Measurements from ENCODE around the gene ZNF778.
A peak's percentile ranks its signal among the peaks of the same experiment; 100 is the strongest.

ZNF778 gene

DNA sequence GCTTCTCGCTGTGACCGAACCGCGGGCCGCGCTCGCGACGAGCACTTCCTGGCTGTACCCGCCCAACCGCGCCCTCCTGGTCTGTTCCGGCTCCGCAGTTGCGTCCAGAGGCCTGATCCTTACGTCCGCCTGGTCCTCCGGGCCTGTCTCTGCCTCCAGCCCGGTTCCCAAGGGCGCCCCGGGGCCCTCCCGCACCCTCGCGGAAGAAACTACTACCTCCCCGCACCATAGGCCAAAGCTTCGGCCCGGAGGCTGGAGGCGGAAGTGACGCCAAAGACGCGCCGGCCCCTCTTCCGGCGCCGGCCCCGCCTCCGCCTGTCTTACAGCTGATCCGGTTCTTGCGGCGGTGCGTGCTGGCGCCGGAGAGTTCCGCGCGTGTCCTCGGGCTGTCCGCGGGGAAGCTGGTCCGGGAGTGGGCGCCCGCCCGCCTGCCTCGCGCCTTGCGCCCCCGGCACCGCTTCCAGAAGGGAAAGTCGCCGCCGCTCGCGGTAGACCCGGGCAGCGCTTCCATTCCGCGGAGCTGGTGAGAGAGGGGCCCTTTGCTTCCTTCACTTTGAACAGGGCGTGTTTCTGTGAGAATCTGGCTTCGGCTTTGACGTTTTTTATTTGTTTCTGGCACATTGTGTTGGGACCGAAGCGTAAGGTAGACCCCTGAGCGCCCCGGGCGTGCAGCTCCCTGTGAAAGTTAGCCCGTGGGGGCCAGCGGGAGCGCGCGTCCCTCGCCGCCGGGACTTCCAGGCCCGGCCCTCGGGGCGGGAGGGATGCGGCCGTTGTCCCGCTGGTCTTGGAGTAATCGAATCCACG lies at the start of gene ZNF778:
ZNF778 (plus strand) TSS at position 316 of the 804 bp plus-strand sequence. CDS start 3,425 bp downstream, outside the sequence.
- DNase-seq = peak; percentile 96

DNA sequence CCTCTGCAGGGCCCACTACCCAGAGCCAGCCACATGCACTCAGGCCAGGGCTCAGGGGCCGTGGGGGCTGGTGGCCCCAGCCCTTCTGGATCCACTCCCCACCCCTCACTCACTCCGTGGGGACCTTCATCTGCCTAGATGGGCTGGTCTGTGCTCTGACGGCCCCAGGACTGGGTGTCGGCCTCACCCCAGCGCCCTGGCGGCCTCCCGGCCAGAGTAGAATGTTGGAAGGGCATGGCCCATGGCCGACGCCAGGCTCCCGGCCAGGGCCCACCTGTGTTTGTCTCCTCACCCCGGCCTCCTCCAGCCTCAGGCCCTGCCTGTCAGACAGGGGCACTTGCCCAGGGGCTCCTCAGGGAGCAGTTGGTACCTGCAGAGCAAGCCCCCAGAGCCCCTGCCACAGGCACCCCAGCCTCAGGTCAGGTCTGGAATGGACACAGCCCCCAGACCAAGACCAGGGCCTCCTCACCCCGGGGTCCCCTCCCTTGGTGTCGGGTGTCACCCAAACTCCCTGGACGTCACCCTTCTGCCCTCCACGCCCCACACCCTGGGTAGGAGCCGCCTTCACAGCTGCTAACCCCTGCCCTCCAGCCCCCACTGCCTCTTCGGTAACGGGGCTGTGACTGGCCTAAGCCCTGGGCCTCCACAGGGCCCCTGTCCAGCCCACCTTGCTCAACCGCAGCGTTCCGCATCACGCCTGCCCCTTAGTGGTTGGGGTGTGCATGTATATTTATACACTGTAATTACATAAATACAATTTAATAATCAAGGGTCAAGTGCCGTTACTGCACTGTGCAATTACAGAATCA lies 48.9 kb upstream of the ZNF778 start:
- no peak for DNase-seq

DNA sequence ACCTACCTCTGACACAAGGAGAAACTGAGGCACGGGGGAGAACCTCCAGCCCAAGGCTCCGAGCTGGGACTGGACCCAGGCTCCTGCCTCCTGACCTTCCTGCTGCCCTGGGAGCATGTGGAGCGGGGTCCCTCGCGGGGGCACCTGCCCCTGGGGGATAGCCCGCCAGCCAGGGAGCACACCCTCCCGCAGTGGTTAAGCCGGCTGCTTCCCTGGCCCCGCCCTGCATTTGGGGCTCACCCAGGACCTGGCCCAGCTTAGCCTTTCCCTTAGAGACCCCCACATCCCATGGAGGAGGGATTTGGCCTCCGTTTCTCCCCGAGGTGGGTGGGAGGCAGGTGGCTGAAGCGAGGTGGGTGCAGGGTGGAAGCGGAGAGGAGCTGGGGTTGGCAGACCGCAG lies 47.7 kb upstream of the ZNF778 start:
- no peak for DNase-seq

GRCh38 chr16:89170346-89171215 lies 46.9 kb upstream of the ZNF778 start:
- DNase-seq = no peak

- DNase-seq = peak; percentile 84
Measured at GRCh38 chr16:89171216-89172170, 46.0 kb upstream of the ZNF778 start, which contains the start of gene CDH15. TSS of gene CDH15 (plus strand) at chr16:89171748. CDS start at chr16:89171832, 84 bp downstream.

GRCh38 chr16:89172171-89172527 lies 45.4 kb upstream of the ZNF778 start:
- DNase-seq = no peak

- DNase-seq = no peak
Measured at GRCh38 chr16:89172528-89173173, 44.9 kb upstream of the ZNF778 start.

DNA sequence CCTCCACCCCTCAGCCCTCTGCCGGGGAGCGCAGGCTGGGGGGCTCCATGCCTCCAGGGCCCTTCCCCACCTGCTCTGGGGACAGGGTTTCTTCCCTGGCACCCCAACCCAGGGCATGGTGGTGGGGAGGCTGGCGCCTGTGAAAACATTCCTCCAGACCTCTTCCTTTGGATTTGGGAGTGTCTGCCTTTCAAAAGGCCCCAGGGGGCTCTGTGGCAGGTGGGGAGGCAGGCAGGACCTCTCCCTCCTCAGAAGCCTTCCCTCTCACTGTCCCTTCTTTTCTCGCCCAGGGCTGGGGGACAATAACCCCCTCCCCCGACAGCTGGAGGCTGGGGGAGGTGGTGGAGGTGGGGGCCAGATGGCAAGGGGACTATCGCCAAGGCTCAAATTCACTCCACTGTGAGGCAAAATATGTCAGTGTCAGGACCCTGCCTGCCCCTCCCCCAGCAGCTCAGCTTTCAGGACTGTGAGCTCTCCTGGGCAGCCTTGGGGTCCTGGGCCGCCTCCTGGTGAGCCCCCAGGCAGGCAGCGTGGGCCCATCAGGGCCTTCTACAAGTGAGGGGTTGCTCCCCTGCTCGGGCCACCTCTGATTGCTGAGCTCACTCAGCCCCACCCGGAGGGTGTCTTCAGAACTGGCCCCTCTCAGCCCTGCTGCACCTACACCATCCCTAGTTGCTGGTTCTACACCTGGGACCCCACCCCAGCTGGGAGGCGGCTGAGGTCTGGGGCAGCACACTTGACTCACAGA lies 44.2 kb upstream of the ZNF778 start:
- no peak for DNase-seq

GRCh38 chr16:89174055-89174827 lies 43.3 kb upstream of the ZNF778 start:
- no peak for DNase-seq

DNA sequence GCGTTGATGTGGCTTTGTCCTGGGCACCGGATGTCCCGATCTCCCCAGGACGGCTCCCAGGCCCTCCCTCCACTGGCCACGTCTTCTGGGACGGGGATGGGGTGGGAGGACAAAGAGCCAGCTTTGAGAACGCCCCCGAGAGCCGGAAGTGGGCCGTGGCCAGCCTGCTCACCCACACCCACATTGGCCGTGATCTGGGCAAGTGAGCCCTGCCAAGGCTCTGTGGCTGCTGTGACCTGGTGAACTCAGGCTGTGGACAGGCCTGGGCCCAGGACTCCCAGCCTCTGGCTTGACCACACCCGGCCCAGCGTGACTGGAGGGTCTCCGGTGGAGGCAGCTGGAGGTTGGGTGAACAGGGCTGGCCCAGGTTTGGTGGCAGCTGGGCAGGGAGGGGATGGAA lies 42.6 kb upstream of the ZNF778 start:
- DNase-seq = no peak

GRCh38 chr16:89175280-89176146 lies 42.0 kb upstream of the ZNF778 start:
- no peak for DNase-seq

DNA sequence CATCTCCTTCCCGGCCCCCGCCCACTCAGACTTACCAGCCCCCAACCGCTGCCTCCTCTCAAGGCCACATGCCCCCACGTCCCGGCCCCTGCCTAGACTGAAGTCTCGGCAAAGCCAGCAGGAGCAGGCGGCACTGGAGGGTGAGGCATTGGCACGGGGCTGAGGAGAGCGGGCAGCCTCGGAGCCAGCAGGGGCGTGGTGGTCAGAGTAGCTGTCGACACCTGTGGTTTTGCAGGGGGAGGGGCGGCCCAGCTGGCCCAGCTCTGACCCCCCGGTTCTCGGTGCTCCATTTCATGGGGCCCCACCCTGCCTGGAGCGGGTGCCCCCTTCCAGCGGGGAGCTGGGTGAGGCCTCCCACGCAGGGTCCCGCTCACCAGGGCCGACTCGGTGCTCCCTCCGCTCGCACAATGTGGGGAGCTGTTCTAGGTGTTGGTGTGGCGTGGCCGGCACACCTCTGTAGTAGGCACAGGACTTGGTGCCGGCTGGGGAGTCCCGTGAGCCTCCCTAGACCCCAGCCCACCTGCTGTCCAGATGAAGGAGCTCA lies 41.3 kb upstream of the ZNF778 start:
- no peak for DNase-seq

DNA sequence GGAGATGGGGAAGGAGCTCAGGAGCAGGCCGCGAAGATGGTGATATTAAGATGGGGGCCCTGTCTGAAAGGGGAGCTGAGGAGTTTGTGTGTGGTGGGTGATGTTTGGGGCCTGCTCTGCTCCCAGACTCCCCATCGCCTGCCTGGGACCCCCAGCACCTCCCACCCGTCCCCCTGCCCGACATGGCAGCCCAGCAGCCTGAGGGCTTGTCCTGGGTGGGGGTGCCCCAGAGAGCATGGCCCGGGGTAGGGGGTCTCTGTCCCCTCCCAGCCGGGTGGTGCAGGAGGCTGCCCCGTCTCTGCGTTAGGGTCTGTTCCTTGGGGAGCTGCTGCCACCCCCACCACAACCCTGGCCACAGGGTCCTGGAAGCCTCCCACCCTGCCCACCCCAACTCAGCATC lies 40.8 kb upstream of the ZNF778 start:
- no peak for DNase-seq

GRCh38 chr16:89177501-89177900 lies 40.0 kb upstream of the ZNF778 start:
- DNase-seq = no peak

DNA sequence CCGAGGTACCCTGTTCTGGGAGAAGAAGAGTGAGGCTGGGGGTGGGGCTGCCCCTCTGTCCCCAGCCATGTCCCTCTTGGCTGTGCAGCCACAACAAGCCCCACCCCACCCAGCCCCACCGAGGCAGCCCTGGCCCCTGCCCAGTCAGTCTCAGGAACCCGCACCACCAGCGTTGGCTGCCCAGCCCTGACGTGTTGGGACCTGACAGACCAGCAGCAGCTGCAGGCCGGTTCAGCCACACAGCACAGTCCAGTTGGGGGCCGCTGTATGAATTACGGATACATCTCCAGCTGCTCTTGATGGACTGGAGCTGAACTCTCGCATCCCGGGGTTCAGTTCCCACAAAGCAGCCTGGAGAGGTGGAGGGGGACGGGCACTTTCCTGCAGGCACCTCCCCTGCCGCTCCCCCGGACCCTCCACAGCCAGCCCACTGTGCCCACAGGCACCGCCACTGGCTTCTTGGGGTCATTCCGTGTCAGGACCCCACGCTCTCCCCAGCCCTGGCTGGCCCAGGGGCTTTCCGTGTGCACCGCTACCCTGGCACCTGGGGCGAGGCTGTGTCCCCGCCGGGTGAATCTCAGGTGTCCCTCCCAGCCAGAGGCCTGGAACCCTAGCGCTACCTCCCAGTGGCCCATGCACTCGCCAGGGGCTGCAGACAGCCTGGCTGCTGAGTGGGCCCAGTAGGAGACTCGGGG lies 38.9 kb upstream of the ZNF778 start:
- DNase-seq = no peak

DNA sequence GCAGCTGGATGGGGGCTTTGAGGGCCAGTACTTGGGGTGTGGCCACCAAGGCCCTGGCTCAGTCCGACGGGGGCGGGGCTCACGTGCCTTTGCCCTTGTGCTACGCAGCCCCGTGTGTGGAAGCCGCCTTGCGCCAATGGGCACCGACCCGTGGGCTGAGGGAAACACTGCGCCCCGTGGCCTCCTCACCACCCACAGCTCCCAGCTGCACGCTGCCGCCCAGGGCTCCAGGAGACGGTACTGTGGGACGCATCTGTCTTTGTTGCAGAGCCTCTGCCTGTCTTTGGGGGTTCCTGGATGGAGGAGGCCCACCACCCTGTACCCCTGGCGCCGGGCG lies 38.4 kb upstream of the ZNF778 start:
- no peak for DNase-seq

- no peak for DNase-seq
Measured at GRCh38 chr16:89179656-89180315, 37.7 kb upstream of the ZNF778 start.

Measured in retina (tissue), 1 donor.